DMS 273 treated with DMSO at 0.1 percent for 48 hours (cell line): ENCODE results near the gene PDE4C.

ENCODE experiments used
- DNase-seq: peaks from one replicate; lab custom pipeline; 2025; lab: John Stamatoyannopoulos, UW

The PDE4C gene

GRCh38 chr19:18254546-18255503 is 28.6 kb upstream of the PDE4C start:
- DNase-seq, result no peak

- no peak for DNase-seq
Measured at GRCh38 chr19:18253716-18254115, 27.5 kb upstream of the PDE4C start.

GRCh38 chr19:18253130-18253529 is 26.9 kb upstream of the PDE4C start:
- DNase-seq, result no peak

- no peak for DNase-seq
Measured at GRCh38 chr19:18252370-18252717, 26.1 kb upstream of the PDE4C start.

- DNase-seq, result no peak
Measured at GRCh38 chr19:18251587-18252369, 25.5 kb upstream of the PDE4C start.

- DNase-seq, result no peak
Measured at GRCh38 chr19:18249834-18250233, 23.6 kb upstream of the PDE4C start.

GRCh38 chr19:18245297-18245696 is 19.1 kb upstream of the PDE4C start:
- DNase-seq, result no peak

- DNase-seq, result no peak
Measured at GRCh38 chr19:18239303-18239702, 13.1 kb upstream of the PDE4C start.

GRCh38 chr19:18234194-18234593 is 8.0 kb upstream of the PDE4C start:
- no peak for DNase-seq

- DNase-seq, result no peak
Measured at GRCh38 chr19:18233224-18233825, 7.1 kb upstream of the PDE4C start.

GRCh38 chr19:18232540-18233223 is 6.4 kb upstream of the PDE4C start:
- DNase-seq, result no peak

- DNase-seq, result no peak
Measured at GRCh38 chr19:18231775-18232174, 5.5 kb upstream of the PDE4C start.

GRCh38 chr19:18230941-18231734 is 4.9 kb upstream of the PDE4C start:
- no peak for DNase-seq

- no peak for DNase-seq
Measured at GRCh38 chr19:18229915-18230314, 3.7 kb upstream of the PDE4C start.

GRCh38 chr19:18229474-18229873 is 3.2 kb upstream of the PDE4C start:
- no peak for DNase-seq

- DNase-seq, result no peak
Measured at GRCh38 chr19:18227781-18228271, 1.6 kb upstream of the PDE4C start.

GRCh38 chr19:18226956-18227780 is 930 bp upstream of the PDE4C start:
- DNase-seq, result no peak

GRCh38 chr19:18225355-18225701 is 910 bp downstream of the PDE4C start:
- DNase-seq, result no peak

GRCh38 chr19:18224525-18225354 is 1.5 kb downstream of the PDE4C start:
- peak; percentile 89 for DNase-seq
